Osteoblast (primary cell): ENCODE results near the gene FHIT. TPM values are rescaled to one million over a fixed set of nuclear protein-coding genes. Genes with fewer than 3 reads are reported as not detected.
"Not testable (repeated sequence)": the region's sequence is repeated elsewhere in the genome, so short reads cannot be mapped to it uniquely, and the experiment has no call there.

Source experiments
- DNase-seq: peaks from one replicate; pipeline ENCODE4 v3.0.0; 2011; ENCODE audit warnings: low spot score, mixed read lengths; ENCODE audit not compliant: insufficient read length; ENCODE audit errors: missing footprints
- H2AFZ ChIP-seq: 2 replicates; pipeline ENCODE4 v1.6.0; 2011; ENCODE audit warnings: mild to moderate bottlenecking, low read length
- H3K27ac ChIP-seq: 2 replicates; pipeline ENCODE4 v1.5.1; 2011; ENCODE audit warnings: mild to moderate bottlenecking, low read depth, low read length, moderate library complexity
- H3K27me3 ChIP-seq: 2 replicates; pipeline ENCODE4 v1.6.0; 2012; ENCODE audit warnings: mild to moderate bottlenecking, control low read depth, inconsistent platforms, low read length, moderate library complexity; ENCODE audit not compliant: insufficient read depth
- H3K36me3 ChIP-seq: 2 replicates; pipeline ENCODE4 v1.5.1; 2011; ENCODE audit warnings: mild to moderate bottlenecking, low read length, control low read depth, moderate library complexity; ENCODE audit not compliant: insufficient read depth
- H3K4me1 ChIP-seq: 2 replicates; pipeline ENCODE4 v1.5.1; 2011; ENCODE audit warnings: mild to moderate bottlenecking, low read length, control low read depth, moderate library complexity; ENCODE audit not compliant: insufficient read depth
- H3K4me2 ChIP-seq: 2 replicates; pipeline ENCODE4 v1.6.0; 2011; ENCODE audit warnings: mild to moderate bottlenecking, low read length; ENCODE audit not compliant: insufficient read depth
- H3K4me3 ChIP-seq: fragments of 200-600 bp; sonication (generic); 3 replicates; pipeline ENCODE4 v1.5.1; 2012; ENCODE audit warnings: mild to moderate bottlenecking, low read length, inconsistent platforms; ENCODE audit not compliant: insufficient read depth
- H3K79me2 ChIP-seq: 2 replicates; pipeline ENCODE4 v1.6.0; 2012; ENCODE audit warnings: mild to moderate bottlenecking, low read length, control low read depth, inconsistent platforms; ENCODE audit not compliant: insufficient read depth
- H3K9me3 ChIP-seq: 2 replicates; pipeline ENCODE4 v1.5.1; 2011; ENCODE audit warnings: low read depth, low read length, control low read depth
- H4K20me1 ChIP-seq: 2 replicates; pipeline ENCODE4 v1.6.0; 2012; ENCODE audit warnings: mild to moderate bottlenecking, low read length, control low read depth; ENCODE audit not compliant: insufficient read depth
- total RNA-seq: library from RNA; depleted of rRNA; stranded (reverse); fragments of >200 nt; gene quantifications from 2 replicates; pipeline ENCODE4 v1.2.3, GENCODE V29; 2012
- TF ChIP-seq, protein P1 (sequence below): IDR thresholded peaks from 2 replicates; pipeline ENCODE4 v1.5.1; 2011; ENCODE audit warnings: mild to moderate bottlenecking, low read depth, low read length, moderate library complexity; ENCODE audit errors: extremely low read depth

Gene FHIT
- total RNA-seq, 1 donor, result 3.3 TPM

GRCh38 chr3:61221759-61222362 is 29.4 kb downstream of the FHIT start:
- Histone ChIP-seq H3K4me1 (no peaks in the 10 kb centered on the region), H4K20me1 (no peaks in the 10 kb centered on the region), H3K9me3 (no peaks in the 10 kb centered on the region), H3K36me3 (no peaks in the 10 kb centered on the region), H3K27ac (no peak overlapping the region), H3K27me3 (no peaks in the 10 kb centered on the region), H3K4me2 (no peak overlapping the region), H2AFZ (no peak overlapping the region), H3K4me3 (no peak overlapping the region), H3K79me2 (no peaks in the 10 kb centered on the region)
- TF ChIP-seq, protein P1, sequence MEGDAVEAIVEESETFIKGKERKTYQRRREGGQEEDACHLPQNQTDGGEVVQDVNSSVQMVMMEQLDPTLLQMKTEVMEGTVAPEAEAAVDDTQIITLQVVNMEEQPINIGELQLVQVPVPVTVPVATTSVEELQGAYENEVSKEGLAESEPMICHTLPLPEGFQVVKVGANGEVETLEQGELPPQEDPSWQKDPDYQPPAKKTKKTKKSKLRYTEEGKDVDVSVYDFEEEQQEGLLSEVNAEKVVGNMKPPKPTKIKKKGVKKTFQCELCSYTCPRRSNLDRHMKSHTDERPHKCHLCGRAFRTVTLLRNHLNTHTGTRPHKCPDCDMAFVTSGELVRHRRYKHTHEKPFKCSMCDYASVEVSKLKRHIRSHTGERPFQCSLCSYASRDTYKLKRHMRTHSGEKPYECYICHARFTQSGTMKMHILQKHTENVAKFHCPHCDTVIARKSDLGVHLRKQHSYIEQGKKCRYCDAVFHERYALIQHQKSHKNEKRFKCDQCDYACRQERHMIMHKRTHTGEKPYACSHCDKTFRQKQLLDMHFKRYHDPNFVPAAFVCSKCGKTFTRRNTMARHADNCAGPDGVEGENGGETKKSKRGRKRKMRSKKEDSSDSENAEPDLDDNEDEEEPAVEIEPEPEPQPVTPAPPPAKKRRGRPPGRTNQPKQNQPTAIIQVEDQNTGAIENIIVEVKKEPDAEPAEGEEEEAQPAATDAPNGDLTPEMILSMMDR, result no peak
- peak; percentile 45 for DNase-seq

DNA sequence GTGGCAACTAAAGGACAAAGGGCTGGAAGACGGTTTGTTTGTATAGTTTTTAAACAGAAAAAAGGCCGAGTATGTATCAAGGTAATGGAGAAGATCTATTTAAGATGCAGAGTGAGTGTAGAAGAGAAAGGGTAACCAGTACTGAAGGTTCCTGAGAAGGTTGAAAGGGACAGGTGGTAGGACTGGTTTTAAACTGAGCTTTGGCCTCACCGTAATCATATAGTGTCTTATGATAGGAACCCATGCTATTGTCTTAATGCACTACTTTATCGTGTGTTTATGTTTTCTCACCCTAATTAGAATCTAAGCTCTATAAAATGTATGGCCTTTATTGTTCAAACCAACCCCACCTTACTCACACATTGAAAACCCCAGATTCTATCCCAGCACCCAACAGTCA is 32.7 kb downstream of the FHIT start:
- Histone ChIP-seq H3K4me1 (no peaks in the 10 kb centered on the region), H3K4me3 (no peak overlapping the region), H3K27ac (no peak overlapping the region), H3K79me2 (no peaks in the 10 kb centered on the region), H2AFZ (no peak overlapping the region), H3K27me3 (no peaks in the 10 kb centered on the region), H3K4me2 (no peak overlapping the region), H4K20me1 (no peaks in the 10 kb centered on the region), H3K36me3 (no peaks in the 10 kb centered on the region), H3K9me3 (no peaks in the 10 kb centered on the region)
- no peak for DNase-seq
- TF ChIP-seq, protein P1, result no peak

DNA sequence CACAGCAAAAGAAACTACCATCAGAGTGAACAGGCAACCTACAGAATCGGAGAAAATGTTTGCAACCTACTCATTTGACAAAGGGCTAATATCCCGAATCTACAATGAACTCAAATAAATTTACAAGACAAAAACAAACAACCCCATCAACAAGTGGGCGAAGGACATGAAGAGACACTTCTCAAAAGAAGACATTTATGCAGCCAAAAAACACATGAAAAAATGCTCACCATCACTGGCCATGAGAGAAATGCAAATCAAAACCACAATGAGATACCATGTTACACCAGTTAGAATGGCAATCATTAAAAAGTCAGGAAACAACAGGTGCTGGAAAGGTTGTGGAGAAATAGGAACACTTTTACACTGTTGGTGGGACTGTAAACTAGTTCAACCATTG is 35.1 kb downstream of the FHIT start:
- not testable (repeated sequence) for H3K4me3 ChIP-seq, H3K9me3 ChIP-seq, H3K27ac ChIP-seq, H3K4me1 ChIP-seq, H3K79me2 ChIP-seq, H3K27me3 ChIP-seq, H4K20me1 ChIP-seq, DNase-seq, H3K36me3 ChIP-seq, H2AFZ ChIP-seq, H3K4me2 ChIP-seq

- no peaks in the 10 kb centered on the region for H4K20me1 ChIP-seq
- no peaks in the 10 kb centered on the region for H3K79me2 ChIP-seq
- no peaks in the 10 kb centered on the region for H3K27me3 ChIP-seq
- no peaks in the 10 kb centered on the region for H3K4me1 ChIP-seq
- no peaks in the 10 kb centered on the region for H3K36me3 ChIP-seq
- TF ChIP-seq, protein P1, result no peak
- no peak overlapping the region for H3K27ac ChIP-seq
- H3K9me3 ChIP-seq, result no peaks in the 10 kb centered on the region
- H3K4me2 ChIP-seq, result no peak overlapping the region
- no peak overlapping the region for H2AFZ ChIP-seq
- DNase-seq, result no peak
- no peak overlapping the region for H3K4me3 ChIP-seq
These were observed 49.2 kb downstream of the FHIT start for GRCh38 chr3:61202086-61202485.
